Nasal cavity respiratory epithelium epithelial cell of viscerocranial mucosa (primary cell): ENCODE measurements around the gene MCIDAS. TPM values are rescaled to one million over a fixed set of nuclear protein-coding genes. Genes with fewer than 3 reads are reported as not detected.

Experiments
- total RNA-seq: library from RNA; depleted of rRNA; stranded (reverse); fragments of >200 nt; gene quantifications from 2 replicates; pipeline ENCODE4 v1.2.3, GENCODE V29; 2014

MCIDAS gene
- 0.07 TPM in 1 of 2 replicates, not detected in the other for total RNA-seq

DNA sequence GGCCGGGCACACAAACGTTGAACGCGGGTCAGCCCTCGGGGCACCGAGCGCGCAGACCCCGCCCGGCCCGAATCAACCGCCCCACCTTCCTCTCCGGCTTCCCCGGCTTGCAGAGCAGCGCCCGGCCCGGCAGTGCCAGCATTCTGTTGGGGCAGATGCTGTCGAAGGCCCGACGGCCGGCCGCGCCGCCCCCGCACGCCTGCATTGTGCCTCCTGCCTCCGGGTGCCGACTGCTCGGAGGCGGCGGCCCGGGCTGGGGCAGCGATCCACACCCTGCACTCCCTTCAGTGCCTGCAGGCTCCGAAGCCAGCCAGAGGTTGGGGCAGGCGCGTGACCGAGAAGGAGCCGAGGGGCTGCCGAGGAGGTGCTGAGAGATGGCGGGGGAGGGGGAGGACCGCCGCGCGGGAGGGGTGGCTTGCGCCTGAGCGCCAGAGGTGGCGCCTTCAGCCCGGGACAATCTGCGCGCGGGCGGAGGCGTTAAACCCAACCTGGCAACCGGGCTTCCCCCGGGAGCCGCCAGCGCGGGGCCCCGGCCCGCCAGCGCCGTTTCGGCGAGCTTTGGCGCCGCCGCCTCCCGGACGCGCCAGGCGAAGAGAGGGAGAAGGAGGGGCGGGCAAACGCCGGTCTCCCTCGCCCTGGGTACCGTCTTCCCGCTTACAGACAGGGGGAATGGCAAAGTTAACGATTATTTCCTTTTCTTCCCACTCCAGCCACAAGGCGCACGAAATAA is at the start of gene MCIDAS:
Gene MCIDAS, minus strand, starts transcription at position 382 of the 730 bp plus-strand sequence. Its CDS starts 177 bp downstream, at position 205.

DNA sequence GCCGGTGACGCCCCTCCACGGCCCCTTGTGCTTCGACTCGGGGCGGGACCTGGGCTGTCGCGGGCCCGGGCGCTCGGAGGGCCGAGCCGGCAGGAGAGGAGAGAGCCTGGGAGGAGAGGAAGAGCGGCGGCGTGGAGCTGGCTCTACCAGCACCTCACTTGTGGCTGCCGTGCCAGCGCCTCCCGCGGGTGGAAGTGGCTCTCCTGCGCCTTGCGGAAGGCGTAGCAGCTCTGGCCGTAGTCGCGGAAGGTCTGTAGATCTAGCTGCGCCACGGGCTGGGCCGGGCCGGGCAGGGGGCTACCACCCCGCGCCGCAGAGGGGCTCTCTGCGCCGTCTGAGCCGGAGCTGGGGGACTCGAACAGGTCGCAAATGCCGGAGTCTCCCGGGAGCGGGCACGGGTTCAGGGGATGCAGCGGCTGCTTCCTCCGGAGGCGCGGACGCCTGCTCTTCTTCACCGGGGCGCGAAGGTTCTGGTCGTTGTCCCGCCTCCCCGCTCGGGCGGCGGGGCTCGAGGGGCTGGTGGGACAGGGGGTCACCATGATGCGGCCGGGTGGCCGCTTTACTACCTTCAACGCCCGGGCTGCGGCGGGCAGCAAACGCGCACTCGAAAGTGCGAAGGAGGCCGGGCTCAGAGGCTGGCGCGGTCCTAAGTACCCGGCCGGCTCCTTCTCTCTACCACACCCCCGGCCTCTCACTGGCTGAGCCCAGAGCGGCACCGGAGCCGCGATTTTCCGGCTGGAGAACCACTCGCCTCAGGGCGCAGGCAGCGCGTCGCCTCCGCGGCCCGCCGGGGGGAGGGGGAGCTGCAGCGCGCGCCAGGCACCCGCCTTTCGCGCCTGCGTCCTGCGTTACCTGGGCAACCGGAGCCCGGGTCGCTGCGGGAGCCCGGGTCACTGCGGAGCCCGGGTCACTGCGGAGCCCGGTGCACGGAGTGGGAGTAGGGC is 6.1 kb upstream of the MCIDAS start, which contains the start of gene CCNO:
Gene CCNO, minus strand, starts transcription at position 624 of the 944 bp plus-strand sequence. Its CDS starts 85 bp downstream, at position 539.

DNA sequence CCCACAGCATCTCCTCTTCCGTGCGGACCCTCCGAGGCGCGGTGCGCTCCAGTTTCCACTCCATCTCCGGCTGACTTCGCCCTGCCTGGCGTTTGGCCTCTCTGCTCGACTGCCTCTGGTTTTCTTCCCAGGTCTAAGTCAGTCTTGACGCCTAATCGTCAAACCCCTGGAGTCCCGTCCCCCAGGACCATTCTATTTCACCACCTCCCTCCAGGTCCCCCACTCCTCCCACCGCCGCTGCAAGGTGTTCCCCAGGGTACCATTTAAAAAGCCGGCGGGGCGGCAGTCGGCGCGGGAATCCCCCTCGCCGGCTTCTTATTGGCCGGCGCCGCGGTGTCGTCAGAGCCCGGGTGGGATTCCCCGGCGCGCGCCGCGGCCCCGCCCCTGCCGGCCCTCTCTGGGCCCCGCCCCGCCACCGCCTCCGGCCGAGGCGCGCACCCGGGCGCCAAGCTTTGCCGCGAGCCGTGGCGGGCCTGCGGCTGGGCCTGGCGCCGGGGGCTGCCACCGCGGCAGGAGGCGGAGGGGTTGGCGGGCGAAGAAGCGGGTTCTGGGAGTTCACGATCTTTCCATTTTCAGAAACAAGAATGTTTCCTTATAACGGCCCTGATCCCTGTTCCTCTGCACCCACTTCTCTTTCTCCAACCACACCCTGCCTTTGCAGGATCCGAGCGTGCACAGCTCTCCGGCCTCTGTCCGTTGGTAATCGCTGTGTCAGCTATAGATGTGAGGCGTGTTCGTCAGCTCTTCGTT is 54.0 kb downstream of the MCIDAS start, which contains the start of gene CDC20B:
Gene CDC20B, minus strand, starts transcription at position 241 of the 750 bp plus-strand sequence. Its CDS starts 177 bp downstream, at position 64.

Other genes with a start within 250 kb of the MCIDAS start
- gene ESM1, start 241.7 kb downstream of the MCIDAS start, total RNA-seq: 0.68 TPM in 1 of 2 replicates, not detected in the other
- gene GZMK, start 203.1 kb downstream of the MCIDAS start, total RNA-seq: not detected in 2 replicates
- gene GZMA, start 124.7 kb downstream of the MCIDAS start, total RNA-seq: not detected in 2 replicates
- 11.6 and 35.5 TPM in 2 replicates for gene GPX8, start 67.1 kb downstream of the MCIDAS start, total RNA-seq
- under 0.01 TPM in 1 of 2 replicates, not detected in the other for gene CDC20B, start 54.1 kb downstream of the MCIDAS start, total RNA-seq
- gene CCNO, start 6.3 kb upstream of the MCIDAS start, total RNA-seq: 1.6 and 2.1 TPM in 2 replicates
- 23.9 and 30.7 TPM in 2 replicates for gene DHX29, start 80.4 kb upstream of the MCIDAS start, total RNA-seq
- gene MTREX, start 80.7 kb upstream of the MCIDAS start, total RNA-seq: 110 and 125 TPM in 2 replicates